Renal cortex interstitium (tissue), 3 donors: ENCODE results near the gene ITGB3. TPM values are rescaled to one million over a fixed set of nuclear protein-coding genes. Genes with fewer than 3 reads are reported as not detected.

Source experiments
- polyA plus RNA-seq, 3 donors: library from polyadenylated mRNA; unstranded; fragments of 120-200 nt; gene quantifications; one replicate each; pipeline ENCODE4 v1.2.1, GENCODE V29; 2013; ENCODE audit not compliant: insufficient read length in 3 of 3

The ITGB3 gene
- polyA plus RNA-seq, 3 donors = 17.0 to 19.4 (median 18.6) TPM

Other genes starting within 250 kb of the ITGB3 start
- 10 to 100 TPM; 51.0 to 60.8 (median 54.8) TPM for gene CDC27, start 64.5 kb upstream of the ITGB3 start, polyA plus RNA-seq
- 1 to 10 TPM; 4.0 to 4.5 (median 4.4) TPM for gene MYL4, start 44.5 kb upstream of the ITGB3 start, polyA plus RNA-seq
- 10 to 100 TPM in 1 of 3 donors, 1 to 10 TPM in 2; 4.2 to 16.5 (median 7.8) TPM for gene EFCAB13, start 70.1 kb downstream of the ITGB3 start, polyA plus RNA-seq